Measurements from ENCODE around the gene NDUFA13.
A peak's percentile ranks its signal among the peaks of the same experiment; 100 is the strongest.

DNA sequence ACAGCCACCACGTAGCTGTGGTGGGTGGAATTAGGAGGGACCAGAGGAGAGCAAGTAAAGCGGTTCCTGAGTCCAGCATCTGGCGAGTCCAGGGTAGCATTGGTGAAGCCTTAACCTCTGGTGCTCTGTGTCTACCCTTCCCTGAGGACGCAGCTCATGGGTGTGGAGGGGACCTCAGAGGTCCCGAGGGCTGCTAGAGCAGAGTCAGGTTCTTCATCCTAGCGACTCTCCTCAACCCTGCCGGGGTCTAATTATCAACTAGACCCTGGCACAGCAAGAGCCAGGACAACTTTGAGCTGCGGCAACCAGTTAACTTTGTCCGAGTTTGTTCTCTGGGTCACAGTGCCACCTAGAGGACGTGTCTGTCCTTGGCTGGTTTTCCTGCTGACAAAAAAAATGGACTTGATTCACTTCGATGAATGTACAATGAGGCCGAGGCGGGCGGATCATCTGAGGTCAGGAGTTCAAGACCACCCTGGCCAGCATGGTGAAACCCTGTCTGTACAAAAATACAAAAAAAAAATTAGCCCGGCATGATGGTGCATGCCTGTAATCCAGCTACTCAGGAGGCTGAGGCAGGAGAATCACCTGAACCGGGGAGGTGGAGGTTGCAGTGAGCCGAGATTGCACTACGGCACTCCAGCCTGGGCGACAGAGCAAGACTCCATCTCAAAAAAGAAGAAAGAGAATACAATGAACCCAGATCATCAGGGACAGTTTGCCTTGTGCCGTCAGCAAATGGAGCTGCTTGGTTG is 25.6 kb upstream of the NDUFA13 start:
- peak; percentile 78 to 90 (median 84) for TF ChIP-seq CTCF (IDR thresholded peaks at IDR 0.05)
- no peak for TF ChIP-seq POLR2A (IDR thresholded peaks at IDR 0.05)

All from heart left ventricle (tissue), 13 donors.